ENCODE data around the gene ANAPC16.

The ANAPC16 gene

GRCh38 chr10:72254813-72255568 is 39.2 kb downstream of the ANAPC16 start:
- no peak for TF ChIP-seq CTCF (conservative IDR thresholded peaks at IDR 0.05)
- H3K27ac ChIP-seq, result peak overlapping the region; percentile 76

GRCh38 chr10:72255977-72256729 is 40.3 kb downstream of the ANAPC16 start:
- H3K27ac ChIP-seq, result peak overlapping the region; percentile 76; the same call in 1 of the 2 replicates
- no peak for TF ChIP-seq CTCF (conservative IDR thresholded peaks at IDR 0.05)

- no peak overlapping the region for H3K27ac ChIP-seq
- TF ChIP-seq CTCF (conservative IDR thresholded peaks at IDR 0.05), result no peak
These were observed 41.5 kb downstream of the ANAPC16 start for GRCh38 chr10:72257051-72257892.

GRCh38 chr10:72258617-72259016 is 42.8 kb downstream of the ANAPC16 start:
- no peak for TF ChIP-seq CTCF (conservative IDR thresholded peaks at IDR 0.05)
- no peak overlapping the region for H3K27ac ChIP-seq

- no peak for TF ChIP-seq CTCF (conservative IDR thresholded peaks at IDR 0.05)
- H3K27ac ChIP-seq, result peak overlapping the region; percentile 22
These were observed 43.9 kb downstream of the ANAPC16 start for GRCh38 chr10:72259491-72260238.

GRCh38 chr10:72260239-72260975 is 44.6 kb downstream of the ANAPC16 start:
- no peak for TF ChIP-seq CTCF (conservative IDR thresholded peaks at IDR 0.05)
- peak overlapping the region; percentile 22 for H3K27ac ChIP-seq

Measured in VCaP (cell line).